T-cell (primary cell): ENCODE data around the gene KCNT1. TPM values are rescaled to one million over a fixed set of nuclear protein-coding genes. Genes with fewer than 3 reads are reported as not detected.
A peak's percentile ranks its signal among the peaks of the same experiment; 100 is the strongest.

Experiments used
- ATAC-seq, 4 experiments: fragments of 200-7000 bp in 3 of 4; fragments of 150-1000 bp in 1 of 4; cut with Tn5 transposase; replicated peaks in 1 of 4; 1 replicate in 3 of 4; 2 replicates in 1 of 4; pipeline ENCODE4 v1.10.0; 2021; ENCODE audit warnings: moderate library complexity in 3 of 4, mild to moderate bottlenecking in 2 of 4, moderate number of reproducible peaks in 1 of 4
- CTCF ChIA-PET, 2 donors: fragments of 300-600 bp; sonication (Branson Sonifier 250); formaldehyde crosslinking; loops; one replicate each; lab custom pipeline; 2022; ENCODE audit warnings: antibody characterized with exemption in 2 of 2; lab: Charles Lee
- POLR2A ChIA-PET, 2 donors: fragments of 300-600 bp; sonication (Branson Sonifier 250); formaldehyde crosslinking; loops; one replicate each; lab custom pipeline; 2022; ENCODE audit warnings: antibody characterized with exemption in 2 of 2; lab: Charles Lee
- DNase-seq, 35 experiments: peaks; one replicate each; pipeline versions ENCODE4 v3.0.0 to v3.0.0-alpha.2; 2013 to 2023
- H3K27ac ChIP-seq: one replicate; pipeline ENCODE4 v1.5.1; 2013; ENCODE audit warnings: low read length
- H3K27me3 ChIP-seq, 2 experiments: replicated peaks in 1 of 2; 1 replicate in 1 of 2; 2 replicates in 1 of 2; pipeline versions ENCODE4 v1.6.1 to v1.7.0; 2013; ENCODE audit warnings: low read length in 1 of 2, mixed read lengths in 1 of 2; ENCODE audit not compliant: control insufficient read depth in 2 of 2, insufficient read depth in 2 of 2; ENCODE audit errors: extremely low read depth in 1 of 2
- H3K36me3 ChIP-seq, 2 donors: 1 replicate in 1 of 2; 2 replicates in 1 of 2; pipeline versions ENCODE4 v1.6.1 to v1.7.0; 2013; ENCODE audit warnings: low read length in 1 of 2; ENCODE audit not compliant: control insufficient read depth in 2 of 2, insufficient read depth in 1 of 2; ENCODE audit errors: extremely low read depth in 1 of 2
- H3K4me1 ChIP-seq, 2 experiments: 1 replicate in 1 of 2; 2 replicates in 1 of 2; pipeline versions ENCODE4 v1.6.1 to v1.7.0; 2013; ENCODE audit warnings: low read length in 2 of 2, mixed read lengths in 1 of 2; ENCODE audit not compliant: insufficient read depth in 2 of 2, control insufficient read depth in 1 of 2; ENCODE audit errors: extremely low read depth in 1 of 2
- H3K4me3 ChIP-seq, 2 donors: 1 replicate in 1 of 2; 2 replicates in 1 of 2; pipeline versions ENCODE4 v1.5.1 to v1.7.0; 2013; ENCODE audit warnings: mild to moderate bottlenecking in 2 of 2, low read length in 1 of 2, moderate library complexity in 1 of 2; ENCODE audit not compliant: control insufficient read depth in 1 of 2; ENCODE audit errors: extremely low read depth in 1 of 2
- H3K9me3 ChIP-seq: 2 replicates; pipeline ENCODE4 v1.7.0; 2013
- H3K27ac Mint-ChIP-seq, 2 donors: one replicate each; pipeline ENCODE4 v1.8.0; 2020 to 2021; ENCODE audit warnings: mild to moderate bottlenecking in 2 of 2, mixed read lengths in 2 of 2
- H3K27me3 Mint-ChIP-seq, 2 donors: one replicate each; pipeline ENCODE4 v1.8.0; 2021 to 2022; ENCODE audit warnings: mixed read lengths in 2 of 2
- H3K36me3 Mint-ChIP-seq: one replicate; pipeline ENCODE4 v1.8.0; 2021; ENCODE audit warnings: mixed read lengths
- H3K4me1 Mint-ChIP-seq, 3 donors: one replicate each; pipeline ENCODE4 v1.8.0; 2020 to 2022; ENCODE audit warnings: mixed read lengths in 3 of 3, mild to moderate bottlenecking in 1 of 3
- H3K4me3 Mint-ChIP-seq, 3 donors: one replicate each; pipeline ENCODE4 v1.8.0; 2020 to 2022; ENCODE audit warnings: mild to moderate bottlenecking in 3 of 3, mixed read lengths in 3 of 3, moderate library complexity in 3 of 3
- H3K9me3 Mint-ChIP-seq, 3 donors: one replicate each; pipeline ENCODE4 v1.8.0; 2020 to 2022; ENCODE audit warnings: mixed read lengths in 3 of 3
- WGBS: methylation state at CpG from one replicate; pipeline ENCODE4 v1.1.5; 2013; ENCODE audit warnings: missing lambda C conversion rate; ENCODE audit not compliant: insufficient coverage; 5-methylcytosine and 5-hydroxymethylcytosine counted together
- total RNA-seq, 35 experiments: library from RNA in 6 of 35; stranded (reverse) in 6 of 35; fragments of 120-200 nt in 1 of 35; gene quantifications; one replicate each; pipeline versions ENCODE4 v1.2.1 to v1.2.4 and lab custom pipeline; 2013 to 2026

Gene KCNT1
- total RNA-seq, 5 donors from 2014 or later (not counting 1 experiment from before 2014, with no cell fraction given), result 0.07 to 0.54 (median 0.16) TPM; not detected in 2

- Mint-ChIP-seq H3K27ac (no peak overlapping the region), H3K9me3 (no peaks in the 10 kb centered on the region), H3K27me3 (peaks cover 7 to 11% of the 10 kb centered on the region in 2 donors), H3K4me1 (no peaks in the 10 kb centered on the region), H3K36me3 (no peaks in the 10 kb centered on the region), H3K4me3 (no peak overlapping the region)
- Histone ChIP-seq H3K27ac (no peak overlapping the region), H3K4me1 (peaks cover 0 to 17% of the 10 kb centered on the region in 2 experiments), H3K27me3 (peaks cover 3 to 56% of the 10 kb centered on the region in 2 experiments), H3K36me3 (no peaks in the 10 kb centered on the region), H3K9me3 (no peaks in the 10 kb centered on the region), H3K4me3 (peak overlapping the region in 1 of 2 donors; percentile 29)
- ChIA-PET CTCF (interaction anchor here in 1 of 2 donors (0.5 kb wide), 1 partner anchor 59 kb away, joined by 4 read pairs; no protein-coding TSS in a partner anchor), POLR2A (no interaction called here)
- WGBS, result 17% methylated on average over 26 of the region's 40 CpGs
- ATAC-seq (peak; percentile 35 to 64 (median 39)), DNase-seq (peak in 19 of 35 experiments; percentile 2 to 34 (median 14))
Measured at GRCh38 chr9:135701067-135701958, 672 bp upstream of the KCNT1 start.

- ATAC-seq (no peak), DNase-seq (no peak)
- no peaks in the 10 kb centered on the region for H3K36me3 ChIP-seq
- ChIA-PET CTCF (no interaction called here), POLR2A (no interaction called here)
- H3K4me3 Mint-ChIP-seq, result no peak overlapping the region
- no peak overlapping the region for H3K27ac Mint-ChIP-seq
- peaks cover 3 to 68% of the 10 kb centered on the region in 2 experiments for H3K27me3 ChIP-seq
- H3K27ac ChIP-seq, result no peak overlapping the region
- no peaks in the 10 kb centered on the region for H3K36me3 Mint-ChIP-seq
- H3K9me3 ChIP-seq, result no peaks in the 10 kb centered on the region
- no peaks in the 10 kb centered on the region for H3K4me1 Mint-ChIP-seq
- H3K4me1 ChIP-seq, result peaks cover 0 to 17% of the 10 kb centered on the region in 2 experiments
- peaks cover 7 to 11% of the 10 kb centered on the region in 2 donors for H3K27me3 Mint-ChIP-seq
- no peaks in the 10 kb centered on the region for H3K9me3 Mint-ChIP-seq
- H3K4me3 ChIP-seq, result no peak overlapping the region
- WGBS, result 29% methylated on average over 14 of the region's 14 CpGs
Measured at GRCh38 chr9:135703726-135704125, 1.7 kb downstream of the KCNT1 start.

- WGBS, result 83% methylated on average over 5 of the region's 5 CpGs
- POLR2A ChIA-PET, result no interaction called here
- H3K4me1 Mint-ChIP-seq, result no peaks in the 10 kb centered on the region
- H3K27ac ChIP-seq, result no peak overlapping the region
- H3K4me1 ChIP-seq, result peaks cover 0 to 17% of the 10 kb centered on the region in 2 experiments
- no peaks in the 10 kb centered on the region for H3K9me3 Mint-ChIP-seq
- H3K27ac Mint-ChIP-seq, result no peak overlapping the region
- no peaks in the 10 kb centered on the region for H3K36me3 Mint-ChIP-seq
- no peaks in the 10 kb centered on the region for H3K36me3 ChIP-seq
- ATAC-seq (no peak), DNase-seq (no peak)
- no peak overlapping the region for H3K4me3 ChIP-seq
- CTCF ChIA-PET, result no interaction called here
- H3K27me3 ChIP-seq, result peaks cover 3 to 68% of the 10 kb centered on the region in 2 experiments
- peaks cover 7 to 11% of the 10 kb centered on the region in 2 donors for H3K27me3 Mint-ChIP-seq
- no peak overlapping the region for H3K4me3 Mint-ChIP-seq
- no peaks in the 10 kb centered on the region for H3K9me3 ChIP-seq
Measured at GRCh38 chr9:135704483-135704882, 2.5 kb downstream of the KCNT1 start.

- H3K27ac ChIP-seq, result no peak overlapping the region
- 74% methylated on average over 8 of the region's 14 CpGs for WGBS
Measured at GRCh38 chr9:135705376-135705775, 3.4 kb downstream of the KCNT1 start.

GRCh38 chr9:135706288-135706687 lies 4.3 kb downstream of the KCNT1 start:
- Histone ChIP-seq H3K27me3 (peaks cover 3 to 59% of the 10 kb centered on the region in 2 experiments), H3K4me3 (no peak overlapping the region), H3K36me3 (no peaks in the 10 kb centered on the region), H3K4me1 (peaks cover 0 to 12% of the 10 kb centered on the region in 2 experiments), H3K9me3 (no peaks in the 10 kb centered on the region), H3K27ac (no peak overlapping the region)
- Mint-ChIP-seq H3K4me3 (no peak overlapping the region), H3K9me3 (no peaks in the 10 kb centered on the region), H3K27me3 (peaks cover 11% of the 10 kb centered on the region in 2 donors), H3K27ac (no peak overlapping the region), H3K4me1 (no peaks in the 10 kb centered on the region), H3K36me3 (no peaks in the 10 kb centered on the region)
- ChIA-PET POLR2A (no interaction called here), CTCF (interaction anchor here in 1 of 2 donors (0.5 kb wide), 1 partner anchor 534 kb away, joined by 3 read pairs; no protein-coding TSS in a partner anchor)
- DNase-seq (no peak), ATAC-seq (no peak)
- 78% methylated on average over 8 of the region's 9 CpGs for WGBS

More at GRCh38 chr9:135705376-135705775, 3.4 kb downstream of the KCNT1 start:
- Histone ChIP-seq H3K36me3 (no peaks in the 10 kb centered on the region), H3K4me1 (peaks cover 0 to 17% of the 10 kb centered on the region in 2 experiments), H3K4me3 (no peak overlapping the region), H3K27me3 (peaks cover 3 to 63% of the 10 kb centered on the region in 2 experiments), H3K9me3 (no peaks in the 10 kb centered on the region)
- no peak for DNase-seq
- no peak overlapping the region for H3K27ac Mint-ChIP-seq
- H3K4me1 Mint-ChIP-seq, result no peaks in the 10 kb centered on the region
- ATAC-seq, result no peak
- POLR2A ChIA-PET, result no interaction called here
- H3K27me3 Mint-ChIP-seq, result peaks cover 11% of the 10 kb centered on the region in 2 donors
- no peak overlapping the region for H3K4me3 Mint-ChIP-seq
- CTCF ChIA-PET, result interaction anchor here in 1 of 2 donors (0.6 kb wide), 1 partner anchor 78 kb away, joined by 5 read pairs; no protein-coding TSS in a partner anchor
- H3K36me3 Mint-ChIP-seq, result no peaks in the 10 kb centered on the region
- no peaks in the 10 kb centered on the region for H3K9me3 Mint-ChIP-seq

GRCh38 chr9:135707252-135708138 lies 5.5 kb downstream of the KCNT1 start:
- ChIA-PET POLR2A (no interaction called here), CTCF (no interaction called here)
- H3K27me3 ChIP-seq, result peaks cover 3 to 59% of the 10 kb centered on the region in 2 experiments
- no peak overlapping the region for H3K27ac Mint-ChIP-seq
- H3K4me3 Mint-ChIP-seq, result no peak overlapping the region
- no peaks in the 10 kb centered on the region for H3K36me3 ChIP-seq
- peaks cover 16% of the 10 kb centered on the region in 2 donors for H3K27me3 Mint-ChIP-seq
- no peaks in the 10 kb centered on the region for H3K9me3 ChIP-seq
- DNase-seq (no peak), ATAC-seq (no peak)
- no peaks in the 10 kb centered on the region for H3K36me3 Mint-ChIP-seq
- no peak overlapping the region for H3K4me3 ChIP-seq
- H3K27ac ChIP-seq, result no peak overlapping the region
- no peaks in the 10 kb centered on the region for H3K4me1 Mint-ChIP-seq
- 57% methylated on average over 21 of the region's 23 CpGs for WGBS
- peaks cover 0 to under 1% of the 10 kb centered on the region in 2 experiments for H3K4me1 ChIP-seq
- H3K9me3 Mint-ChIP-seq, result no peaks in the 10 kb centered on the region
